ENCODE measurements around the gene TIMM10.

TIMM10 gene, protein sequence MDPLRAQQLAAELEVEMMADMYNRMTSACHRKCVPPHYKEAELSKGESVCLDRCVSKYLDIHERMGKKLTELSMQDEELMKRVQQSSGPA

DNA sequence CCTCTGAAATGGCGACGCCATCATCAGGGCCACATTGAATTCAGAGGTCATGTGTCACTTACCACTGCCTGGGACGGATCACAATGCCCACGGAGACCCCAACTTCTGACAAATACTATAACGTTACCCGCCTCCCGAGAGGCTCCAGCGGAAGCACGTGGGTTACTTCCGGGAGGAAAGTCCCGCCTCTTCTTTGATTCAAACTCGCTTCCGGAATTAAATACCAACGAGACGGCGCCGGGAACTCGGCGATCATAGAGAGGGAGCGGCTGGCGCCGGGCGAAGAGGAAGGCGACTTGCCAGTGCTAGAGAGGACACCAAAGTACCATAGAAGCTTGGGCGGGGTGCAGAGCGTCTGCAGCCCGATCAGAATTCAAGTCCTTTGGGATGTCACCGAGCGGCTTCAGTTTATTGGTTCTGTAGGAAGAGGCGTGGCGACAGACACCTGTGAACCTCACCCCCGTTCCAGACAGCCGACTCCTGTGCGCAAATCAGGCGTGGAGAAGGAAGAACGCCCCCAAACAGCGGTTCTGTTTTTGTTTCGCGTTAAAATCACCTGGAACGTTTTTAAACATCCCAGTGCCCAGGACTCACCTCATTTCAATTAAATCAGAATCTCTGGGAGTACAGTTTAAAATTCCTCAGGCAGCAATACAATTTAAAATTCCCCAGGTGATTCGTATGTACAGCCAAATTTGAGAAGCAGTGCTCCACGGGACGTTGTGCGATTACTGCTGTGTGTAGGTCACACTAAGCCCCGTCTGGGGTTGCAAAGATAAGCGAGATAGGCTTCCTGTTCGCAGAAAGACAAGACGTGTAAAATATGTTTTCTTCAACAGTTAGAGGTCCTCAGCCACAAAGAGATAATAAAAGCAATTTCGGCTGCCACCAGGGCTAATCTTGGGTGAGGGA, at the start of gene TIMM10:
Gene TIMM10 (minus strand): TSS at position 159 of the 912 bp plus-strand sequence. CDS start 565 bp downstream, outside the sequence.
- DNase-seq, result peak; percentile 98

DNA sequence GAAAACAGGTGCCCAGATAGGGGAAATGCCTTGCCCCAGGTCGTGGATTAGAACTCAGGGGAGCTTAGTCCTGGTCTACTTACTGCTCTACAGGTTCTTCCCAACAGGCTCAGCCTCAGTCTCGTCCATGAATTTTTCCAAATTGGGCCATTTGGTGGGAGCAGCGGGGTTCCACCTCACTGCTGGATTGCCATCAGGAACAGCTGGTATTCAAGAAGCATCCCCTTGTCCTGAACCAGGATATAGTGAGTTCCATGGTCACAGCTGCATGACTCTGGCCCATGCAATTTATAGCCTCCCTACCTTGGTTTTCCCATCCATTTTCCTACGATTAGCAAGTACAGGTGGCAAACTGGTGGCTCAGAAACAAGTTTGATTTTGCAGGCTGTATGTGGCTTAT, 43.5 kb upstream of the TIMM10 start:
- DNase-seq, result no peak

DNA sequence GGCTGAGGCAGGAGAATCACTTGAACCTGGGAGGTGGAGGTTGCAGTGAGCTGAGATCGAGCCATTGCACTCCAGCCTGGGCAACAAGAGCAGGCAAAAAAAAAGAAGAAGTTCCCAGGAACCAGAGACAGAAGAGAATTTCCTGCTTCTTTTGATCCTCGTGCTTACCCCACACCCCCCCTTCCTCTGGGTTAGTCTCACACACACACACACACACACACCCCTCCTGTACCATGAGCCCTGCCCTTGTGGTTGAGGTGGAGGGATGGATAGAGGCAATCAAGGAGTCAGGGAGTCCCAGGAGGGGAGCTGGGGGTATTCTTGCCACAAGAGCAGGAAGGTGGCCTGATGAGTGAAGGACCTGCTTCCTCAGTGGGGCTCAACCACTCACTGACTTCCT, 41.1 kb upstream of the TIMM10 start:
- DNase-seq, result no peak

DNA sequence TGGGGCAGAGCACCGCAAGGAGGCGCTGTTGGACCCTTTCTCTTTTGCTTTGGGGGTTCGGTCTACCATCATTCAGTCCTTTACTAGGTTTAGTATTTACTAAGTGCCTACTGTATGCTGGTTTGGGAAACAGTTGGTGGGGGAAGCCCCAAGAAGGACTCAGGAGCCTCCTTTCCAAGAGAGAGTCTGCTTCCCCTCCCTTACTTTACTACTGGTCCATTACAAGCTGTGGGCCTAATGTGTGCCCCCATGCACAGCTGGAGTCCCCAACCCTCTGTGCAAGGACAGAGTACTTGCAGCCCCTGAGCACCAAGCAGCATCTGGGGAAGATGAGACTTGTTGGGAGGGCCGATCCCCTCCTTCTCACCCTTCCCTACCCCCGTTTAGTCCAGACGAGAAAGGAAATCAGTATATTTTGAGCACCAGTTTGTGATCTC, 37.8 kb upstream of the TIMM10 start:
- DNase-seq, result peak; percentile 85

DNA sequence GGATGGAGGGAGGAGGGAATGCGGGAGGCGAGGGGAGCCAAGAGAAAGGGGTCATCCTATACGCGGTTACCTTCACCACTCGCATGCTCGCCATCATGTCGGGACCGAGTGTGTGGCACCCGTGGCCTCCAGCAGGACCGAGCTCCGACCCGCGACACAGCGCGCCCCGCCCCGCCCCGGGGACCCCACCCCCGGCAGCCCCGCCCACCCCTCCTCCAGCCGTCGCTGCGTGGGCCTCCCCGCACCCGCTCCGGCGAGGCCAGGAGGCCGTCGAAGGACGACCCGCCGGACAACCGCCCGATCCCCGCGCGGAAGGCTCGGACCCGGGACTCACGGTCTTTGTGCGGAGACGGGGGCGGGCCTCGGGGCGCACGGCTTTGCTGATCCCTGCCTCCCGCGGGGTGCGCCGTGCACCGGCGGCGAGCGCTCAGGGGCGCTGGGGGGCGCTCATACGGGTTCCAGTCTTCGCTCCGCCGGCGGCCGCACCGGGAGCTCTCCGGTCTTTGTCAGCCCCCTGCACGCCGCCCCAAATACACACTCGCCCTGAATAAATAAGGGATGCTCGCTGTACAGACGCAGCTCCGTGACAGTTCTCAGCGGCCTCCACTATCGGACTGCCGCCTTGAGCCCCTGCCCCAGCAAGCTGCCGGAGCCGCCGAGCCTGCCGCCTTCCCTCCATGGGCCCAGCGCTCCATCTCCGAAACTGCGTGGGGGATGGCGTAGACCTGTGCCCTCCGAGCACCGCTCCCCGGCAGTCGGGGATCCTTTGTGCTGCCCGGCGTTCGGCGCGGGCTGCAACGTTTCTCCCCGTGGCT, 37.2 kb upstream of the TIMM10 start, which contains the start of gene UBE2L6:
Gene UBE2L6 (minus strand): TSS at position 158 of the 815 bp plus-strand sequence. CDS start 61 bp downstream, at position 97.
- peak; percentile 61 for DNase-seq

DNA sequence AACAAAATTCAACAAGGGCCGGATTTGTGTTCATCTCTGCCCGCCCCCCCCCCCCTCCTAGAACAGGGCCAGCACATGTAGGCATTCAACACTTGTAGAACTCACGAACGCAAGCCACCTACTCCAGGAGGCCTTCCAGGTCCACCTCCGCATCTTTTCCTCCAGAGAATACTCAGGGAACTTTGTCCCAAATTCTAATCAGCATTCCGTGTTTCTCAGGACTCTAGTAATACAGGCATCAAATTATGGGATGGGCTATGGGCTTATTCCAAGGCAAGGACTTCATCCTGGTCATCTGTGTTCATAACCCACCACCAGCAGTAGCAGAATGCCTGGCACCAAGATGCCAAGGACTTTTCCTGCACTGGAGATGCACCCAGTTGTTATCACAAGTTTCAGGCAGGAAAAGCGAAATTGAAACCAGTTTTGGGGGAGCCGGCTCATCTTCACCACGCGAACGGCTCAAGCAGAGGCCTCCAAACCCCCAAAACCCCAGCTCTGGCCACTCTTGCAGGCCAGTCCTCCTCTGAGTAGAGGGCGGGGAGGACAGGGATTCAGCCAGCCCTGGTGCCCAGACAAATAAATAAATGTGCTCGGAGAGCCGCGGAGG, 36.5 kb upstream of the TIMM10 start:
- DNase-seq, result peak; percentile 28

DNA sequence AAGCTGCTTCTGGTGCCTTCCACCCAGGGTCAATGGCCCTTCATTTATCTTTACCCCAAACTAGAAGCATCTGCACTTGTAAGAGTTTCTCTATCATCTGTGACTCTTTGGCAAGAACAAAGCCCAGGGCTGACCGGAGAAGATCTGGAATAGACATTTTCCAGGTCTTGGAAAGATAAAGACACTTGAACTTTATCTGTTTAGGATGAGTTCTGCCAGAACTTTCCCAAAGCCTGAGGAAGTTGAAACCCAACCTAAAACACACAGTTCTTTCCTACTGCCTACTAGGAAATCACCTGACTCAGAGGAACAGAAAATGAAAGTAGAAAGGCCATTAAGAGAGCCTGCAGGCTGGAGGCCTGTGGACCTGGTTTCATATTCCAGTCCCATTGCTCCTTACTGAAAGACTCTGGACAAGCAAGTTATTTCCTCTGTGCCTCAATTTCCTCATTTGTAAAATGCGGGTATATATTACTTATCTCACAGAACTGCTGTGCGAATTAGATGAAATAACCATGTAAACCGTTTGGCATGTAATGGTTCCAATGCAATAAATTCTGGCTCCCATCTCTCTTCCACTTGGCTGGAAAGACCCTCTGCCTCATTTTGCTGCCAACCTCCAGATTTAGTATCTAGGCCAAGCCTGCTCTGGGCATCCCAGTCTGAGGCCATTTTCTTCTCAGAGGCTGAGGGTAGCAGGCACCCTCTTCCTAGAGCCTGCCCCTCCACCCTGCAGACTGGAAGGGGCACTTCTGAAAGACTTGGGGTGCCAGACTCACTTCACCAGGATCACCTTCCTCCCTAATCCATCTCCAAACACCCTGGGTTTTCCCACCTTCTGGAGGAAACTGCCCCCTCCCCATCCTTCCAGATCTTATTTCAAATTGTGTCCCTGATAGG, 35.7 kb upstream of the TIMM10 start:
- peak; percentile 78 for DNase-seq

DNA sequence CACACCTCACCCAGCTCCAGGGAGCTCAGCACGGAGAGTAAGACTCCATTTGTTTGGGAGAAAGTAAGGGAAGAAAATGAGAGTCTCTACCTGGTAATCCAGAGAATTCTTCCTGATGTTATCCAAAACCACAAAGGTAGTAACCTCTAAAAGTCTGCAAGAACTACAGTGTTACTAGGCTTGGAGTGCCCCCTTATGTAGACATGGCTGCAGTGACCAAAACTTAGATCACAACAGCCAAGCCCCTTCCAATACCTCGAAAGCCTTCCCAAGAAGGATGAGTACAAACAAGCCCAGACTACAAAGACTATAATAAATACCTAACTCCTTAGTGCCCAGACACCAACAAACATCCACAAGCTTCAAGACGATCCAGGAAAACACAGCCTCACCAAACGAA, 32.0 kb upstream of the TIMM10 start:
- no peak for DNase-seq

DNA sequence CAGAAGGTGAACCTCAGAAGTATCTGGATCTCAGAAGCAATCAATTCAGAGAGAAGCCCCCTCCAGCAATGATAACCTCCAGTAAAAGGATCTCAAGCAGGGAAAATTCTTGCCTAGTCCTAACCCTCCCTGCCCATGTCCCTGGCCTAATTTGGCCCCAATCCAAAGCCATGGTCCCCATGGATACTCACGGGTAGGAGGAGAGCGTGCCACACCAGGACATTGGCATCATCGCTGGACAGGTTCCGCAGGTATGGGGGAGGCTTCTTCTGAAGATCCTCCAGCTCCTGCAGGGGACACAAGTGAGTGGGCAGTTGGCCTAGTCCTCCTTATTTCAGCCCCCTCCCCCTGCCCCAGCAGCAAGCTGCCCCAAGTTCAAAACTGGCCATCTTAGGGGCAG, 29.6 kb upstream of the TIMM10 start:
- DNase-seq, result no peak

DNA sequence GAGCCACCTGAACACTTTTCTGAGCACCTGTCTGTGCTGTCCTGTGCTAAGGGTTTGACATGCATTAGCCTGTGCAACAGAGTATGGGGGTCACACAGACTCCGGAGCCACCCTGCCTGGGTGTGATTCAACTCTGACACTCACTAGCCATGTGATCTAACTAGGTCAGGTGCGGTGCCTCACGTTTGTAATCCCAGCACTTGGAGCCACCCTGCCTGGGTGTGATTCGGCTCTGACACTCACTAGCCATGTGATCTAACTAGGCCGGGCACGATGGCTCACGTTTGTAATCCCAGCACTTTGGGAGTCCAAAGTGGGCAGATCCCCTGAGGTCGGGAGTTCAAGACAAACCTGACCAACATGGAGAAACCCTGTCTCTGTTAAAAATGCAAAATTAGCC, 25.5 kb upstream of the TIMM10 start:
- no peak for DNase-seq

DNA sequence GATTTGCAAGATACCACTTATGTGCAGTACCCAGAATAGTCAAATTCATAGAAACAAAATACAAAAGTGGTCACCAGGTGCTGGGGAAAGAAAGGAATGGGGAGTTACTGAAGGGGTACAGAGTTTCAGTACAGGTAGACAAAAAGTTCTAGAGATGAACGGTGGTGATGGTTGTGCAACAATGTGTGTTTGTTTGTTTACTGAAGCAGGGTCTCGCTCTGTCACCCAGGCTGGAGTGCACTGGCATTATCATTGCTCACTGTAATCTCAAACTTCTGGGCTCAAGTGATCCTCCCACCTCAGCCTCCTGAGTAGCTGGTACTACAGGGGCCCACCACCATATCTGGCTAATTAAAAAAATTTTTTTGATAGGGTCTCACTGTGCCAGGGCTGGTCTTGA, 24.8 kb upstream of the TIMM10 start:
- DNase-seq, result no peak

DNA sequence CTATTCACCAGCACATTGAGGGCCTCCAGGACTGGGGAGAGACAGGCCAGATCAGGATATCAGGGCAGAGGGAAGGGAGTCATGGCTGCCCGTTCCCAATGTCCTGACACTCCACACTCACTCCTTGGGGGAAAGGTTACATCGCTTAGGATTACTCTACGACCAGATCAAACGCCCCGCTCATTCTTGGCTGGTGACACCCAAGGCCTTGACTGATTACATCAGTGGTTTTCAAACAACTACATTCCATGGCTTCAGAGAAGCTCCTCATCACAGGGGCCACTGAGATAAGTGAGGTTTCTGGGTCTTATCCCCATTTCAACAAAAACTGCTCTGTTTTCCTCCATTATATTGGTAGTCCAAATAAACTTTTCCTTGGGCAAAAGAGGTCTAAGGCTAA, 21.9 kb upstream of the TIMM10 start:
- DNase-seq, result no peak

DNA sequence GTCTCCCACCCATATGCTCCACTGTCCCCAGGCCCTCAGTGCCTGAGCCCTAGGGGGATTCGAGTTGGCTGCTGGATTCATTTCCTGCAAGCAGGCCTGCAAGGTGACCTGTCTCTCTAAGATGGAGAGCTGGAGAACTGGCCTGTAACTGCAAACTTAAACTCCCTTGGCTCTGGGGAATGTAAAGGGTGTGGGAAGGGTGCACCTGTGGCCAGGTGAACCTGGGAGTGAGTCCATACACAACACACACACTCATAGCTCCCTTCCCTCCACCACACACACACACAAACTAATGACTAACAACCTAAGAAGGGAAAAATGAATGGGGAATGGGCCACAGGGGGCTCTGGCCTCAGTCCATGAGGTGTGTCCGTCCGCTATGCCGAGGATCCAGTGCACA, 21.4 kb upstream of the TIMM10 start:
- DNase-seq, result no peak

DNA sequence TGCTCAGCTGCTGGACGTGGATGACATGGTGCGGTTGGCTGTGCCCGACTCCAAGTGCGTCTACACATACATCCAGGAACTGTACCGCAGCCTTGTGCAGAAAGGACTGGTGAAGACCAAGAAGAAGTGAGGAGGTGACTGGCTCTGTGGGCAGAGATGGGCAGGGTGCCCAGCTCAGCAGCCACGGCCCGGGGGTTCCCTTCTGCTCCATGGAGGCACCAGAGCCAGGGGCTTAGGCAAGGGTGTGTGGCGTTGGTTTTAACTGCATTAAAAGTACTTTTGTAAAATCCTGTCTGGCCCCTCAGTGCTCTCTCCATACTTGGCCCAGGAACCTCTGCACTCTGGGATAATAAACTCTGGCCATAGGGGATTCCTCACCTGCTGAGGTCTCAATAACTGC, 19.4 kb upstream of the TIMM10 start:
- DNase-seq, result no peak

DNA sequence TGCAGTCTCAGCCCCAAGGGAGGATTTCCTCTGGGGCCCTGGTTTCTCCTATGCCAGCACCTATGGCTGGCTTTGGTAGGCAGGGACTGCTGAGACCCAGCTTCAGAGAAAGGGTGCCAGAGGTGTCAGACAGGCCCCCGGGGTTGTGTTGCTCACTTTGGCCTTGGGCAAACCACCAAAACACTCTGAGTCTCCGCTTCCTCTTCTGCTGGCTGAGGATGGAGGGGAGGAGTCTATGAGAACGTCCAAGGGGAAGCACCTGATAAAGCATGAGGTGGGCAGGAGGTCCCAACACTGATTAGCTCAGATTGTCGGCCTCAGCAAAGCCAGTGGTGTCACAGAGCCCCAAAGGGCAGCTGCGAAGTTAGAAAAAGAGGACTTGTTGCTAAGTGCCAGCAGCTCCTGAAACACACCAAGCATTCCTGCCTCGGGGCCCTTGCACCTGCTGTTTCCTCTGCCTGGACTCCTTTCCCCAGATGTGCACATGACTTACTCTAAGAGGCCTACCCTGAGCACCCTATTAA, 17.4 kb upstream of the TIMM10 start:
- no peak for DNase-seq

DNA sequence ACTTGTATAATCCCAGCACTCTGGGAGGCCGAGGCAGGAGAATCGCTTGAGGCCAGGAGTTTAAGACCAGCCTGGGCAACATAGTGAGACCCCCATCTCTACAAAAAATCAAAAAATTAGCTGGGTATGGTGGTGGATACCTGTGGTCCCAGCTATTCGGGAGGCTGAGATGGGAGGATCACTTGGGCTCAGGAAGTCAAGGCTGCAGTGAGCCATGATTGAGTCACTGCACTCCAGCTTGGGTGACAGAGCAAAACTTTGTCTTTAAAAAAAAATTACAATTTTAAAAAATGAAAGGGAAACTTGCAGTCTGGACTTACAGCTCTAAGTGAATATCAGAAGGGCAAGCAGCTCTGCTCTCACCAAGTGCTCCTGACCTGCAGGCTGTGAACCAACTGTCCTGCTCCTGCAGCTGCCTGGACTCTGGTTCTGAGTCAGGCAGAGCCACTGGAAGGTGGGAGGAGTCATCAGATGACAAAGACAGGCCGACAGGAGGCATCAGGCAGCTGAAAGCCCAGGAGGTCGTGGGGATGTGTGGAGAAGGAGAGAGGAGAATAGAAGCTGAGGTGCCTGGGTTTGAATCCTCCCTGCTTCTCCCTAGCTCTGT, 16.4 kb upstream of the TIMM10 start:
- DNase-seq, result no peak

DNA sequence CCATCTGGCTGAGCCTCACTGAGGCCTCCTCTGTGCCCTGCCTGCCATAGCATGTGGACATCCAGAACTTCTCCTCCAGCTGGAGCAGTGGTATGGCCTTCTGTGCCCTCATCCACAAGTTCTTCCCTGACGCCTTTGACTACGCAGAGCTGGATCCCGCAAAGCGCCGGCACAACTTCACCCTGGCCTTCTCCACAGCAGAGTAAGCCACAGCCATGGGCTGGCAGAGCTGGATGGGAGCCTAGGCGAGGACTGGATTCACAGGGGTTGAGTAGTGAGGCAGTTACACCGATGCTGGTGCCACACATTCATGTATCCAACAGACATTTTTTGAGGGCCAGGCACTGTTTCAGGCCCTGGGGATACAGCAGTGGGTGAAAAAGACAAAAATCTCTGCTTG, 15.9 kb upstream of the TIMM10 start:
- DNase-seq, result no peak

DNA sequence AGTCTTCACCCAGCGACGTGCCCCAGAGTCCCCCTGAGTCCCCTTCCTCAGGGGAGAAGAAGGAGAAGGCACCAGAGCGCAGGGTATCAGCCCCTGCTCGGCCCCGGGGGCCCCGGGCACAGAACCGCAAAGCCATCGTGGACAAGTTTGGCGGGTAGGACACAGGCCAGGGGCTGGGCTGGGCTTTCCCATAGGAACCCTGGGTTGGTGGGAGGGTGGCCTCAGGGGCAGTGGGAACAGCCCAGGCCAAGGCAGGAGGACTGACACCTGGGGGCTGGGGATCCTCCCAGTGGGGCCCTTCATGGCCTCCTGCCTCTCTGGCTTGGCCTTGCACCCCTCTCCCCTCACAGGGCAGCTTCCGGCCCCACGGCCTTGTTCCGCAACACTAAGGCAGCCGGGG, 15.3 kb upstream of the TIMM10 start:
- DNase-seq, result no peak

DNA sequence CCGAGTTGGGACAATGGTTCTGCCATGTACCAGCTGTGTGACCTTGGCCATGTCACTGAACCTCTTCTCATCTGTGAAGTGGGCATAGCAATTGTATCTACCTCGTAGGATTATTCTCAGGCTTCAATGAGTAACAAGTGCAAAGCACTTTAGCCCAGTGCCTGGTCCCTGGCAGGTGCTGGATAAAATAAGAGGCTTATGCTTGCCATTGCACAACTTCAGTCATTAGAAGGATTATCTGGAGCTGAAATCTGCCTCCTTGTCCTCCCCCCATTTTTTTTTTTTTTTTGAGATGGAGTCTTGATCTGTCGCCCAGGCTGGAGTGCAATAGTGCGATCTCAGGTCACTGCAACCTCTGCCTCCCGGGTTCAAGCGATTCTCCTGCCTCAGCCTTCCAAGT, 14.0 kb upstream of the TIMM10 start:
- no peak for DNase-seq

DNA sequence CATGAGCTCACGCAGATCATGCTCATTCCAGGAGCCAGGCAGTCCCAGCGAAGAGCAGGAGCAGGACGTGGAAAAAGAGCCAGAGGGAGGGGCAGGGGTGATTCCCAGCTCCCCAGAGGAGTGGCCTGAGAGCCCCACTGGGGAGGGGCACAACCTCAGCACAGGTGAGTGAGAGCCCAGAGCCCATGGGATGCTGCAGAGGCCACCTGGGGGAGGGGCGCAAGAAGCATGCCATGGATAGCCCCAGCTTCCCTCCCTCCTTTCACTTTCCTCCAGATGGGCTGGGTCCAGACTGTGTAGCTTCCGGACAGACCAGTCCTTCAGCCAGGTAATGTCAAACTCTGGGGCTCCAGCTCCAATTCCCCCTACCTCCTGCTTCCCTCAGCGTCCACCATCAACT, 13.0 kb upstream of the TIMM10 start:
- DNase-seq, result no peak

DNA sequence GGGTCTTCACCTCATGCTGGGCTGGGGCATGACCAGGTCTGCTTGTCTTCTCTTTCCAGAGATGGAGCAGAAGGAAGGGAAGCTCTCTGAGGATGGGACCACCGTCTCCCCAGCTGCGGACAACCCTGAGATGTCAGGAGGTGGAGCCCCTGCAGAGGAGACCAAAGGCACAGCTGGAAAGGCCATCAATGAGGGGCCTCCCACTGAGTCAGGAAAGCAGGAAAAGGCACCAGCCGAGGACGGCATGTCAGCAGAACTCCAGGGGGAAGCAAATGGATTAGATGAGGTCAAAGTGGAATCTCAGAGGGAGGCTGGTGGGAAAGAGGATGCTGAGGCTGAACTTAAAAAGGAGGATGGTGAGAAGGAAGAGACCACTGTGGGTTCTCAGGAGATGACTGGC, 12.0 kb upstream of the TIMM10 start:
- no peak for DNase-seq

Measured in midbrain (tissue), 1 donor.